Mononuclear cell (primary cell): Measurements from ENCODE around the gene LARGE2. TPM values are rescaled to one million over a fixed set of nuclear protein-coding genes. Genes with fewer than 3 reads are reported as not detected.
"Not testable (repeated sequence)": the region's sequence is repeated elsewhere in the genome, so short reads cannot be mapped to it uniquely, and the experiment has no call there.

Source experiments
- H3K27me3 ChIP-seq: 2 replicates; pipeline ENCODE4 v1.6.0; 2011; ENCODE audit warnings: low read length, control low read depth; ENCODE audit not compliant: insufficient read depth
- H3K4me1 ChIP-seq: 2 replicates; pipeline ENCODE4 v1.5.1; 2011; ENCODE audit warnings: mild to moderate bottlenecking, low read length, control low read depth; ENCODE audit not compliant: insufficient read depth
- H3K4me3 ChIP-seq: 2 replicates; pipeline ENCODE4 v1.5.1; 2011; ENCODE audit warnings: mild to moderate bottlenecking, low read length, moderate library complexity
- H3K9me3 ChIP-seq: 2 replicates; pipeline ENCODE4 v1.5.1; 2011; ENCODE audit warnings: low read depth, mild to moderate bottlenecking, control low read depth, low read length
- total RNA-seq: library from RNA; depleted of rRNA; stranded (reverse); fragments of >200 nt; gene quantifications from one replicate; pipeline ENCODE4 v1.2.3, GENCODE V29; 2012

Gene LARGE2
- total RNA-seq, 1 donor: 0.94 TPM

- Histone ChIP-seq H3K4me3 (no peak overlapping the region), H3K4me1 (peaks cover 8% of the 10 kb centered on the region), H3K27me3 (peaks cover 2% of the 10 kb centered on the region), H3K9me3 (no peaks in the 10 kb centered on the region)
These were observed 32.9 kb upstream of the LARGE2 start for GRCh38 chr11:45889555-45889954.

- Histone ChIP-seq H3K9me3 (no peaks in the 10 kb centered on the region), H3K4me3 (no peak overlapping the region), H3K4me1 (peaks cover 8% of the 10 kb centered on the region), H3K27me3 (peaks cover 2% of the 10 kb centered on the region)
These were observed 32.5 kb upstream of the LARGE2 start for GRCh38 chr11:45889966-45890365.

- no peaks in the 10 kb centered on the region for H3K9me3 ChIP-seq
- peaks cover under 1% of the 10 kb centered on the region for H3K4me1 ChIP-seq
- no peak overlapping the region for H3K4me3 ChIP-seq
These were observed 31.4 kb upstream of the LARGE2 start for GRCh38 chr11:45890886-45891550.

GRCh38 chr11:45892856-45893255, 29.6 kb upstream of the LARGE2 start:
- H3K4me1 ChIP-seq: no peaks in the 10 kb centered on the region
- H3K9me3 ChIP-seq: no peaks in the 10 kb centered on the region
- peaks cover 13% of the 10 kb centered on the region for H3K27me3 ChIP-seq
- H3K4me3 ChIP-seq: no peak overlapping the region

More at GRCh38 chr11:45890886-45891550, 31.4 kb upstream of the LARGE2 start:
- H3K27me3 ChIP-seq: peaks cover 4% of the 10 kb centered on the region

GRCh38 chr11:45894555-45895247, 27.8 kb upstream of the LARGE2 start:
- Histone ChIP-seq H3K27me3 (peaks cover 27% of the 10 kb centered on the region), H3K9me3 (no peaks in the 10 kb centered on the region), H3K4me1 (peaks cover 6% of the 10 kb centered on the region), H3K4me3 (no peak overlapping the region)

- H3K4me3 ChIP-seq: no peak overlapping the region
- H3K4me1 ChIP-seq: peaks cover 6% of the 10 kb centered on the region
- H3K9me3 ChIP-seq: no peaks in the 10 kb centered on the region
- peaks cover 32% of the 10 kb centered on the region for H3K27me3 ChIP-seq
These were observed 26.8 kb upstream of the LARGE2 start for GRCh38 chr11:45895553-45896259.

- peaks cover 34% of the 10 kb centered on the region for H3K27me3 ChIP-seq
- no peaks in the 10 kb centered on the region for H3K9me3 ChIP-seq
- peaks cover 6% of the 10 kb centered on the region for H3K4me1 ChIP-seq
- H3K4me3 ChIP-seq: no peak overlapping the region
These were observed 26.0 kb upstream of the LARGE2 start for GRCh38 chr11:45896422-45896984.

GRCh38 chr11:45897556-45897955, 24.9 kb upstream of the LARGE2 start:
- no peaks in the 10 kb centered on the region for H3K9me3 ChIP-seq
- H3K4me1 ChIP-seq: peaks cover 6% of the 10 kb centered on the region
- H3K27me3 ChIP-seq: peaks cover 34% of the 10 kb centered on the region
- no peak overlapping the region for H3K4me3 ChIP-seq

GRCh38 chr11:45899086-45899447, 23.4 kb upstream of the LARGE2 start:
- Histone ChIP-seq H3K27me3 (peaks cover 34% of the 10 kb centered on the region), H3K4me3 (no peak overlapping the region), H3K4me1 (peaks cover 6% of the 10 kb centered on the region), H3K9me3 (no peaks in the 10 kb centered on the region)

- H3K27me3 ChIP-seq: peaks cover 34% of the 10 kb centered on the region
- H3K4me3 ChIP-seq: peak overlapping the region; percentile 10
- peaks cover 6% of the 10 kb centered on the region for H3K4me1 ChIP-seq
- H3K9me3 ChIP-seq: no peaks in the 10 kb centered on the region
These were observed 22.8 kb upstream of the LARGE2 start for GRCh38 chr11:45899448-45900174.

GRCh38 chr11:45900175-45900800, 22.2 kb upstream of the LARGE2 start:
- H3K9me3 ChIP-seq, H3K4me1 ChIP-seq, H3K4me3 ChIP-seq: not testable (repeated sequence)
- H3K27me3 ChIP-seq: peaks cover 34% of the 10 kb centered on the region

- Histone ChIP-seq H3K27me3 (peaks cover 32% of the 10 kb centered on the region), H3K4me3 (no peak overlapping the region), H3K4me1 (peaks cover 6% of the 10 kb centered on the region), H3K9me3 (no peaks in the 10 kb centered on the region)
These were observed 21.4 kb upstream of the LARGE2 start for GRCh38 chr11:45900916-45901617.

- no peaks in the 10 kb centered on the region for H3K9me3 ChIP-seq
- peaks cover 30% of the 10 kb centered on the region for H3K27me3 ChIP-seq
- peaks cover 6% of the 10 kb centered on the region for H3K4me1 ChIP-seq
- no peak overlapping the region for H3K4me3 ChIP-seq
These were observed 20.8 kb upstream of the LARGE2 start for GRCh38 chr11:45901626-45902025.
